Dendritic cell treated with granulocyte-macrophage colony-stimulating factor and Interleukin-4, amounts not matched to agents 40 ng/mL and 50 ng/mL, for 4 days (primary cell): Measurements from ENCODE around the gene ZNF638.
A peak's percentile ranks its signal among the peaks of the same experiment; 100 is the strongest.

Experiments used
- H3K27ac Mint-ChIP-seq: one replicate; pipeline ENCODE4 v1.8.0; 2022; ENCODE audit warnings: mild to moderate bottlenecking, mixed read lengths
- H3K27me3 Mint-ChIP-seq: one replicate; pipeline ENCODE4 v1.8.0; 2022; ENCODE audit warnings: mild to moderate bottlenecking, mixed read lengths
- H3K36me3 Mint-ChIP-seq: one replicate; pipeline ENCODE4 v1.8.0; 2022; ENCODE audit warnings: low read depth, mixed read lengths
- H3K4me1 Mint-ChIP-seq: one replicate; pipeline ENCODE4 v1.8.0; 2022; ENCODE audit warnings: low read depth, mixed read lengths
- H3K4me3 Mint-ChIP-seq: one replicate; pipeline ENCODE4 v1.8.0; 2022; ENCODE audit warnings: mild to moderate bottlenecking, moderate library complexity, mixed read lengths
- H3K9me3 Mint-ChIP-seq: one replicate; pipeline ENCODE4 v1.8.0; 2022; ENCODE audit warnings: mixed read lengths
- intact Hi-C: fragments of 100-400 bp; cut with micrococcal nuclease; formaldehyde crosslinking; loops from one replicate; pipeline ENCODE4 v1.15.0; 2022

Gene ZNF638

DNA sequence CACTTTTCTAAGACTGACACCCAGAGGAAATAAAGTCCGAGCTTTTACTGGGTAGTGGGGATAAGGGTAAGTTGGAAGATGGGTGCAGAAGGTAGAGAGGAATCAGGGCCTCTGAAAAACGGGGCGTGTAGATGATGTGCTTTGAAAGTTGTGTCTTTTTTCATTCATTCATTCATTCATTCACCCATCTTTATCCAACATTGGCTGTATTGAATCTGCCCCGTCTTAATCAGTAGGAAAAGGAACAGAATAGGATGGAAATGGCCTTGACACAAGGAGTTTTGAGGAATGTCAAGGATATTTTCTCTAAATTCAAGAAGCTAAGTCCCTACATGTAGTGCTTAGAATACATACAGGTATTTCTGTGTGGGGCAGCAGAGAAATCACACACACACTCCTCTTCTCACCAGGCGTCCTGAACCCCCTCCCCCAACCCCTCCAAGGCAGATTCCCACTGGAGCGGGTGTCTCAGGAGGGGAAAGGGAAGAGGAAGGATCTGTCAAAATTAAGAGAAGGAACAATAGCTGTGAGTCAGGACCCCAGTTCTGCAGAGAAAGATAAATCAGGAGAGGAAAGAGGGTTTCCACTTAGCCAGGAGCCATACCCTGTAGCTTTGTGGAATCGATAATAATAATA, 135.7 kb downstream of the ZNF638 start:
- no peaks in the 10 kb centered on the region for H3K9me3 Mint-ChIP-seq
- peaks cover 38% of the 10 kb centered on the region for H3K4me1 Mint-ChIP-seq
- H3K27ac Mint-ChIP-seq = no peak overlapping the region
- no peak overlapping the region for H3K4me3 Mint-ChIP-seq
- intact Hi-C loops = no loop called here
- peaks cover 30% of the 10 kb centered on the region for H3K36me3 Mint-ChIP-seq
- H3K27me3 Mint-ChIP-seq = peaks cover 19% of the 10 kb centered on the region

DNA sequence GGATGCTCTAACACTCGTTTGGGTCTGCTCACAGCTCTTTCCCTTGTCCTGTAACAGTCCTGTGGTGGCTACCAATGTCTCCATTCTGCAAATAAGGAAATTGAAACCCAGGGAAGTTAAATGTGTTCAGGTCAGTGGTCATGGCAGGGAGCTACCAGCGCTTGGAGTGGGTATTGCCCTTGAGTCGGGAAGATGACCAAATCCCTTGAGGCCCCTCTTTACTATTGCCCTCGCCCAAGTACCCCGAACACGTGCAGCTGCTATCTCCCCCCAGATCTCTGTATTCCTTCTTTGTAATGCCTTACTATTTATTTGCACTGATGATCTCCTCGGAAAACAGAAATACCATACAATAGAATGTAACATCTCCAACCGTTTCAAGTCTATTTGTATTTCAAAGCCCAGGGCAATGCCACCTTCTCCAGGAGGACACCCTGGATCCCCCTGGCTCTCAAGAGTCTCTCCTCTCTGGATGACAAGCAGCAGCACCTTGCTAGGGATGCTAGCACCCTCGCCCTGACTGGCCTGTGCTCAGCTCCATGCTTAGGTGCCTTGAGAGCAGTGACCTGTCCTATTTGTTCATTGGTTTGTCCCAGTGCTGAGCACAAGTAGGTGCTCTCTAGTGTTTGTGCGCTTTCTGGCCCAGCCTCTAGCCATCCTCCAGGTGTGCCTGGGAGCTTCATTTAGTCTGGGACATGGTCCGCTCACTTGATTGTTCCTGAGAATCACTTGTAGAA, 136.9 kb downstream of the ZNF638 start:
- peaks cover 46% of the 10 kb centered on the region for H3K4me1 Mint-ChIP-seq
- H3K9me3 Mint-ChIP-seq = no peaks in the 10 kb centered on the region
- H3K36me3 Mint-ChIP-seq = peaks cover 41% of the 10 kb centered on the region
- H3K27me3 Mint-ChIP-seq = peaks cover 11% of the 10 kb centered on the region
- no peak overlapping the region for H3K27ac Mint-ChIP-seq
- intact Hi-C loops = no loop called here
- H3K4me3 Mint-ChIP-seq = no peak overlapping the region

DNA sequence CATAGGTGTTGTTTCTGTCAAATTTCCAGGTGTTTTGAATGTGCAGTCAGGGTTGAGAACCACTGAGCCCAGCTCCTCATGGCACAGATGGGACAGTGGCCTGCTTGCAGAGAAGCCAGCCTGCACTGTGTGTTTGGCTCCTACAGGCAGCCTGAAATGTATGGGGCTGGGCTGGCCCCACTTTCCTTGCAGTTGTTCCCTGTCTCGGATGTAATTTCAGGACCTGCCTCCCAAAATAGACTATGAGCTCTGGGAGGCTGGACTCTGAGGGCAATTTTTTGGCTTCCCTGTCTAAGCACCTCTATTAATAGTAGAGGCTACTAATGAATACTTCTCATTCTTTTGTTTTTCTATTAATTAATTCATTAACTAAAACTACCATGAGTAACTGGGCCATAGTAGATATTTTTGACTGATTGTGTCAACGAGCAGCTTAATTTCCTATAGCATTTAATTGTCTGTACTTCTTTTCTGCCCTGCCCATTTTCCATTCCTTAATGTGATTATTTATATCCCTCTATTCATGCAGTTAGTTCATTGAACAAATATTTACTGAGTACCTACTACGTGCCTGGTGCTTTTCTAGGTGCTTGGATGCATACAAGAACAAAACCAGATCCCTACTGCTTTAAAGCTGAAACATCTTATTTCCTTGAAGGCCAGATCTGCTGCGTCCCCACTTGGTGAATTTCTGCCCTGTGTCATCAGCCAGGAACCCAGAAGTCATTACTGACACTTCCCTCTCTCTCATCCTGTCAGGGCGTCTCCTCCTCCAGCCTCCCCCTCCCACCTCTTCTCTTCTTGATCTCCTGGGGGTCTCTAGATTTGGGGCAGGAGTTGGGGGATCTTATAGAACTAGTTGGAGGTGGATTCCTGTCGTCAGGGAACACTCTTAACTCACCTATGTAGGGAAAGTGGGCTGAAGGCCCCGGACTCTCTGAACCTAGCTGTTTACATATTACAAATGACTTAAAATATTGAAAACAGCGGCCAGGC, 138.1 kb downstream of the ZNF638 start:
- intact Hi-C loops = no loop called here
- Mint-ChIP-seq H3K36me3 (peaks cover 45% of the 10 kb centered on the region), H3K4me3 (no peak overlapping the region), H3K27me3 (peaks cover 11% of the 10 kb centered on the region), H3K9me3 (no peaks in the 10 kb centered on the region), H3K27ac (peak overlapping the region; percentile 59), H3K4me1 (peaks cover 59% of the 10 kb centered on the region)

DNA sequence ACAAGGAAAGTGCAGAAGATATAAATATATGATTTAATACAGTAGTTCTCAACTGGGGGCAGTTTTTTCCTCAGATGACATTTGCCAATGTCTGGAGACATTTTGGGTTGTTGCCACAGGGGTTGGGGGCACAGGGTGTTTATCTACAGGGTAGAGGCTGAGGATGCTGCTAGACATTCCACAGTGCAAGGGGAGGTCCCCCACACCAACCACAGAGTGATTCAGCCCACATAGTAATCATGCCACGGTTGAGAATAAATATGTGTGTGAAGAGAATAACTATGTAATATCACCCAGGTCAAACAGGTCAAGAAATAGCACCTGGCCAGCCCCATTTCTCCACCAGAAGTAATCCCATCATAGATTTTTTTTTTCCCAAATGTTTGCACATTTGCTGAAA, 139.7 kb downstream of the ZNF638 start:
- H3K4me3 Mint-ChIP-seq = no peak overlapping the region
- H3K36me3 Mint-ChIP-seq = peaks cover 50% of the 10 kb centered on the region
- intact Hi-C loops = no loop called here
- H3K9me3 Mint-ChIP-seq = no peaks in the 10 kb centered on the region
- H3K27ac Mint-ChIP-seq = no peak overlapping the region
- peaks cover 11% of the 10 kb centered on the region for H3K27me3 Mint-ChIP-seq
- peaks cover 69% of the 10 kb centered on the region for H3K4me1 Mint-ChIP-seq

DNA sequence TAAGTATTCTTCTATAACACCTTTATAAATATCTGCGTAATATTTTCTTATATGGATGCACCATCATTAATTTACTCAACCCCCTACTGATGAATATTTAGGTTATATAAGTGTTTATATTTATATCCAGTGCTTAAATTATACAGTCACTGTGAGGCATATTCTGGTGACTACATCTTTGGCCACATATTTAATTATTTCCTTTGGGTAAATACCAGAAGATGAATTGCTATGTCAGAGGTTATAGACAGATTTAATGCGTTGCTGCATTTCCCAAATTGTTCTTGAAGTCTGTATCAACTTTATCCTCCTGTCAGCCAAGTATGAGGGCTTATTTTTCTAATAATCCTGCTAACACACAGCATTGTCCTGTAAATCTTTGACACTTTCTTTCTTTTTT, 140.4 kb downstream of the ZNF638 start:
- peaks cover 9% of the 10 kb centered on the region for H3K27me3 Mint-ChIP-seq
- H3K4me3 Mint-ChIP-seq = no peak overlapping the region
- peaks cover 74% of the 10 kb centered on the region for H3K4me1 Mint-ChIP-seq
- intact Hi-C loops = no loop called here
- peaks cover 46% of the 10 kb centered on the region for H3K36me3 Mint-ChIP-seq
- H3K9me3 Mint-ChIP-seq = no peaks in the 10 kb centered on the region
- peak overlapping the region; percentile 87 for H3K27ac Mint-ChIP-seq

DNA sequence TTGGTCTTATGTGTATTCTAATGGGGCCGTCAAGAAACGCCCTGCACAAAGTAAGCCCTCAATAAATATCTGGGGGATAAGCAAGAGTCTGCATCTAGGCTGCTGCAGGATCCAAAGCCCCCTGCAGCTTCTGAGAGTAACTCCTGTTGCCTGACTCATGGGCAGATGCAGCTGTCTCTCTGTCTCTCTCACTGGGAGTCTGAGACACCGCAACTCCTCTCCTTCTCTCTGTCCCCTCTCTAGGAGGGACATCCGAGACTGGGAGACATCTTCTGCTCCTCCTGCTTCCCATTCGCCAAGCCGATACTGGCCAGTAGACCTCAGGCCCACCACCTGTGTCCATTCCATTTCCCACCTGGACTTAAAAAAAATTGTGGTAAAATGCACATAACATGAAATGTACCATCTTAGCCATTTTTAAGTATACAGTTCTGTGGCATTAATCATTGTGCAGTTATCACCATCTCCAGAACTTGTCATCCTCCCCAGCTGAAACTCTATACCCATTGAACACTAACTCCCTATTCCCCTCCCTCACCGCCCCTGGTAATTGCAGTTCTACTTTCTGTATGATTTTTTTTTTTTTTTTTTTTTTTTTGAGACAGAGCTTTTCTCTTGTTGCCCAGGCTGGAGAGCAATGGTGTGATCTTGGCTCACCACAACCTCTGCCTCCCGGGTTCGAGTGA, 141.9 kb downstream of the ZNF638 start:
- H3K27ac Mint-ChIP-seq = peak overlapping the region; percentile 87
- no peaks in the 10 kb centered on the region for H3K27me3 Mint-ChIP-seq
- peaks cover 40% of the 10 kb centered on the region for H3K36me3 Mint-ChIP-seq
- no peaks in the 10 kb centered on the region for H3K9me3 Mint-ChIP-seq
- H3K4me1 Mint-ChIP-seq = peaks cover 67% of the 10 kb centered on the region
- H3K4me3 Mint-ChIP-seq = no peak overlapping the region
- intact Hi-C loops = no loop called here

DNA sequence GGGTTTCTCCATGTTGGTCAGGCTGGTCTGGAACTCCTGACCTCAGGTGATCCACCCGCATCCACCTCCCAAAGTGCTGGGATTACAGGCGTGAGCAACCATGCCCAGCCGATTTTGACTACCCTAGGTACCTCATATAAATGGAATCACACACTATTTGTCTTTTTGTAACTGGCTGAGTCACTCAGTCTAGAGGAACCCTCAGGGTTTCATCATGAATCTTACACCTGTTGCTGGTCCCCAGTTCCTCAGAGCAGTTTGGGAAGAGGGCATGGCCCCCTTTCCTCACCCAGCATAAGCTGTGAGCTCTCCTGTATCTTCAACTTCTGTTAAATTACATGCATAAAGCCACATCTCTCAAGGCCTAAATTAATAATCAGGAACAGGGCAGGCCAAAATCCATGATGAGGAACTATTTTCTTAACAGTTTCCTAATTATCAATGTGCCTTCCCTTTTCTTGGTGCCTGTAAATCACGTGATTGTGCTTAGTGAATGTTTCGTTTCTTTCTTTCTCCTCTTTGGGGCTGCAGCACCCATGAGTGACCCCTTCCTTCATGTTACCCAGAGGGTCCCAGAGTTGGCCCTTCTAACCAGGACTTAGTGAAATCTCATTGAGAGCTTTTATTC, 142.6 kb downstream of the ZNF638 start:
- Mint-ChIP-seq H3K4me1 (peaks cover 69% of the 10 kb centered on the region), H3K27ac (peak overlapping the region; percentile 87), H3K36me3 (peaks cover 34% of the 10 kb centered on the region), H3K9me3 (no peaks in the 10 kb centered on the region), H3K27me3 (no peaks in the 10 kb centered on the region), H3K4me3 (peak overlapping the region; percentile 55)
- intact Hi-C loops = no loop called here

DNA sequence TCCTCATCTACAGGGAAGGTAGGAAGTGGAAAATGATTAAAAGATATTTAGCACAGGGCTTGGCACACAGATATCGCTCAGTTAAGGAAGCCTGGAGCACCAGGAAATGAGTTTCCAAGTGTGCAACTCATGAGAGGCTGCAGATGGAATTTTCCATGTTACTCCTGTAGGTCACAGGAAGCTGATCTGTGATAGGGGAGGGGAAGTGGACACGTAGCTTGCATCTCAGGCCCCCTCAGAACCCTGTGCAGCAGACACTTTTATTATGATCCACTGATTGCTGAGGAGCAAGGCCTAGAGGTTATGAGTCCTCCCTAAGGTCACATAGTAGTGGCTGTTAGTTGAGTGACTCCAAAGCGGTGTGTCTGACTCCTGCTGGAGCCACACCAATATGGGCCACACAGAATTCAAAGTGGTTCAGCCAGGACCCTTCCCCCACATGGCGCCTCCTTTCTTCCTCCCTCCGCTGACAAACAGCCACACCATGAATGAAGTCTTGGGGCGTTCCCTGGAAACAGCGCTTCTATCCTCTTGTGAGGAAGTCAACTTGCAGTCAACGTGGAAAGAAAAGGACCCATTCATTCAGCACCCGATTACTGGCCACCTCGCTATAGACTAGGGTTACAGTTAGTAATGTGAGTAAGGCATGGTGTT, 143.3 kb downstream of the ZNF638 start:
- H3K4me1 Mint-ChIP-seq = peaks cover 65% of the 10 kb centered on the region
- H3K4me3 Mint-ChIP-seq = peak overlapping the region; percentile 36
- H3K27ac Mint-ChIP-seq = peak overlapping the region; percentile 87
- H3K9me3 Mint-ChIP-seq = no peaks in the 10 kb centered on the region
- no peaks in the 10 kb centered on the region for H3K27me3 Mint-ChIP-seq
- intact Hi-C loops = no loop called here
- H3K36me3 Mint-ChIP-seq = peaks cover 39% of the 10 kb centered on the region

DNA sequence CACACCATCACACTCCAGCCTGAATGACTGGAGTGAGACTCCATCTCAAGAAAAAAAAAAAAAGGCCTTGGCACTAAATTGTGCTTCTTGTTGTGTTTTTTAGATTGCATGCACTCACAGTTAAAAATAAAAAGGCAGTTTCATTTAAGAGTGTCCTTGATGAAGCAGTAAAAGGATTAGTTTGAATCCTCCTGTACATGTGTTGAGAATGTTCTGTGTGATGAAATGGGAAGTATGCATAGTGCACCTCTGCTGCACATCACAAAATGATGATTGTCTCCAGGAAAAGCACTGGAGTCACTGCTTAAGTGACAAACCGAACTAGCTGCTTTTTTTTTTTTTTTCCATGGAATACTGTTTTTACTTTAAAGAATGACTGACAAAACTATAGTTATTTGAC, 144.9 kb downstream of the ZNF638 start:
- H3K36me3 Mint-ChIP-seq = peaks cover 44% of the 10 kb centered on the region
- H3K4me1 Mint-ChIP-seq = peaks cover 50% of the 10 kb centered on the region
- intact Hi-C loops = no loop called here
- no peak overlapping the region for H3K27ac Mint-ChIP-seq
- H3K9me3 Mint-ChIP-seq = no peaks in the 10 kb centered on the region
- no peaks in the 10 kb centered on the region for H3K27me3 Mint-ChIP-seq
- H3K4me3 Mint-ChIP-seq = no peak overlapping the region

DNA sequence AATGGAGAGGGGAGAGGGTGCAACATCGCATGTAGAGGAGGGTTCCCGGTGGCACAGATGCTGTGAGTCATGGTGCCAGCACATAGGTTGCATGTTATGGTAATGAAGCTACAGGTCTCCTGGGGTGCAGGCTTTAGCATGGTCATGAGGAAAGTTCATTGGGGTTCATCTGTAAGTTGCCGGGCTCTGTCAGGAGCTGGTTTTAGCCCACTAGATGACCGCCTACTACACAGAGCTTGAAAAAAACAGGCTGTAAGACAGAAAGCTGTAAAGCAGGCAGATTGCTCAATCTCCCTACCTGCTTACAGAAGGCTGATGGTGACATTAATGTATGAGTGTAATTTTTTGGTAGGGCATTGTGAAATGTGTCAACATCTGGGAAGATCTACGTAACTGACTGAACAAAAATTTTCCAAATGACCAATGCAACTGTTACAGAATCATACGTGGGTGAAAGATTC, 145.7 kb downstream of the ZNF638 start:
- peaks cover 50% of the 10 kb centered on the region for H3K4me1 Mint-ChIP-seq
- peaks cover 51% of the 10 kb centered on the region for H3K36me3 Mint-ChIP-seq
- H3K4me3 Mint-ChIP-seq = no peak overlapping the region
- no peaks in the 10 kb centered on the region for H3K27me3 Mint-ChIP-seq
- no peaks in the 10 kb centered on the region for H3K9me3 Mint-ChIP-seq
- intact Hi-C loops = no loop called here
- H3K27ac Mint-ChIP-seq = no peak overlapping the region

DNA sequence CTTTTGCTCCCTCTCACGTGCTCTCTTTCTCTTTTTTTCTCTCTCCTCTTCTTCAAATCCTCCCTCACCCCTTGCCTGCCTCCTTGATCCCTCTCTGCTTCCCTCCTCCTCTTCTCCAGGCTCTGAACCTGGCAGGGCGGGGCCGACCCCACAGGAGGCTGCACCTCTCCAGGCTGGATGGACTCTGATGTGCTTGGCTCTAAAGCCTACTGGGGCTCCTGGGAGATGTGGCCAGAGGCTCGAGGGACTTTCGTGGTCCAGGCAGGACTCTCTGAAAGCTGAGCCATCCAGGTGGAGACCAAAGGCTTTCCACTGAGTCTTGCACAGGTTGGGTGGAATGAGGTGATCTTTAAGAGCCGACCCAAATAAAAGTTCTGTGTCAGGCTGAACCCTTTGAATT, 147.2 kb downstream of the ZNF638 start:
- H3K27me3 Mint-ChIP-seq = no peaks in the 10 kb centered on the region
- H3K27ac Mint-ChIP-seq = peak overlapping the region; percentile 40
- intact Hi-C loops = no loop called here
- peaks cover 47% of the 10 kb centered on the region for H3K4me1 Mint-ChIP-seq
- H3K9me3 Mint-ChIP-seq = no peaks in the 10 kb centered on the region
- no peak overlapping the region for H3K4me3 Mint-ChIP-seq
- peaks cover 51% of the 10 kb centered on the region for H3K36me3 Mint-ChIP-seq

DNA sequence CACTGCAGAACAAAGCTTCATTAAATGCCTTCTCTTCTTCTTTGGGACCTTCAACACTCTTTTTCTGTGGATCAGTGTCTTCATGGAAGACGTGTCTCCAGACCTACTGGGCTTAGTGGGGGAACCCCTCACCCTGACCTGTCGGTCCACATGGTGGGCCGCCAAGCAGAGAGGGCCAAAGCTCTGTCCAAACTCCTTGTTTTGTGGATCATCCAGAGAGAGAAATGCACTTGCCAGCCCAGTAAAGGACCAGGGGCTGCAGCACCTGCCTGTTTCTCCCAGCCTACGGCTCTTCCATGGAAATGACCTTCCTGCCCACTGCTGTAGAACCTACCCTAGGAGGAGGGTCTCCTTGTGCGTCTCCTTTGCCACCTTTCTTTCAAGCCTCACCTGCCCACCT, 147.7 kb downstream of the ZNF638 start:
- no peak overlapping the region for H3K4me3 Mint-ChIP-seq
- no peaks in the 10 kb centered on the region for H3K27me3 Mint-ChIP-seq
- H3K4me1 Mint-ChIP-seq = peaks cover 44% of the 10 kb centered on the region
- intact Hi-C loops = no loop called here
- no peak overlapping the region for H3K27ac Mint-ChIP-seq
- no peaks in the 10 kb centered on the region for H3K9me3 Mint-ChIP-seq
- H3K36me3 Mint-ChIP-seq = peaks cover 53% of the 10 kb centered on the region

DNA sequence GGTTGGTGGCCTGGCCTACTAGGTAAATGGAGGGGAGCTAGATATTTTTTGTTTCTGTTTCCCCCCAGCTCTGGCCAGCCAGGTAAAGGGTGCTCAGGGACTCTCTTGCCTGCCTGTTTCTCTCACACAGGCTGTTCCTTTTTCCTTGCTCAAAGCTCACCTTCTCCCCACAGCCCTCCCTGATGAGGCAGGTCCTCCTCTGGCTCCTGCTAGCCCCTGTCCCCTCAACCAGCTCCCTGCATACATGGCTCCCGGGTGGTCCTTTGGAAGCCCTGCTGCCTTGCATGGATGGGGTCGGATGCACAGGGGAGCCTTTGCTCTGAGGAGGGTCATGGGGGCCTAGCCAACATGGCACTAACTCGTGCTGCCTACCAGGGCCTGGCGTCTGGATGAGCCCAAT, 149.5 kb downstream of the ZNF638 start:
- intact Hi-C loops = no loop called here
- peaks cover under 1% of the 10 kb centered on the region for H3K27me3 Mint-ChIP-seq
- no peak overlapping the region for H3K27ac Mint-ChIP-seq
- peaks cover 31% of the 10 kb centered on the region for H3K4me1 Mint-ChIP-seq
- H3K9me3 Mint-ChIP-seq = no peaks in the 10 kb centered on the region
- no peak overlapping the region for H3K4me3 Mint-ChIP-seq
- peaks cover 65% of the 10 kb centered on the region for H3K36me3 Mint-ChIP-seq
